Stimulated activated naive CD4-positive, alpha-beta T cell treated with Interleukin-2 at 50 U/mL for 16 hours (primary cell): ENCODE data around the gene CRLF3.
"Not testable (repeated sequence)": the region's sequence is repeated elsewhere in the genome, so short reads cannot be mapped to it uniquely, and the experiment has no call there.

ENCODE experiments used
- DNase-seq: peaks from one replicate; lab custom pipeline; 2025; lab: John Stamatoyannopoulos, UW

Gene CRLF3

GRCh38 chr17:30736371-30736770 lies 88.1 kb downstream of the CRLF3 start:
- not testable (repeated sequence) for DNase-seq

GRCh38 chr17:30735644-30736043 lies 88.8 kb downstream of the CRLF3 start:
- not testable (repeated sequence) for DNase-seq

- not testable (repeated sequence) for DNase-seq
Observed at GRCh38 chr17:30735206-30735605, 89.3 kb downstream of the CRLF3 start.

GRCh38 chr17:30734153-30734552 lies 90.3 kb downstream of the CRLF3 start:
- DNase-seq, result not testable (repeated sequence)
